DND-41 (cell line): ENCODE data around the gene HOXB4.

Experiments used
- ATAC-seq: fragments of 200-7000 bp; cut with Tn5 transposase; 3 replicates; pipeline ENCODE4 v1.9.1; 2021; ENCODE audit warnings: low read depth; ENCODE audit not compliant: insufficient read depth
- DNase-seq: peaks from one replicate; pipeline ENCODE4 v3.0.0-alpha.2; 2020
- H2AFZ ChIP-seq: 2 replicates; pipeline ENCODE4 v1.6.0; 2012; ENCODE audit warnings: low read depth, low read length
- H3K27ac ChIP-seq: 2 replicates; pipeline ENCODE4 v1.5.1; 2012; ENCODE audit warnings: low read length, inconsistent platforms
- H3K27me3 ChIP-seq: fragments of 200-600 bp; sonication (generic); 2 replicates; pipeline ENCODE4 v1.6.0; 2012; ENCODE audit warnings: low read length, mild to moderate bottlenecking, inconsistent platforms; ENCODE audit not compliant: insufficient read depth, poor library complexity
- H3K36me3 ChIP-seq: 2 replicates; pipeline ENCODE4 v1.5.1; 2012; ENCODE audit warnings: low read length, inconsistent platforms; ENCODE audit not compliant: insufficient read depth
- H3K4me1 ChIP-seq: 2 replicates; pipeline ENCODE4 v1.5.1; 2012; ENCODE audit warnings: mild to moderate bottlenecking, low read length; ENCODE audit not compliant: insufficient read depth
- H3K4me2 ChIP-seq: 2 replicates; pipeline ENCODE4 v1.6.0; 2012; ENCODE audit warnings: mild to moderate bottlenecking, moderate library complexity, low read length, inconsistent platforms; ENCODE audit not compliant: insufficient read depth
- H3K4me3 ChIP-seq, 2 experiments: fragments of 200-600 bp in 1 of 2; shearing (Covaris generic) in 1 of 2; 2 replicates each; pipeline ENCODE4 v1.5.1; 2012 to 2016; ENCODE audit warnings: inconsistent platforms in 2 of 2, low read length in 2 of 2, mild to moderate bottlenecking in 2 of 2, low read depth in 1 of 2, moderate library complexity in 1 of 2
- H3K79me2 ChIP-seq: 2 replicates; pipeline ENCODE4 v1.6.0; 2012; ENCODE audit warnings: low read length, inconsistent platforms; ENCODE audit not compliant: insufficient read depth
- H3K9ac ChIP-seq: 2 replicates; pipeline ENCODE4 v1.6.0; 2012; ENCODE audit warnings: low read depth, mild to moderate bottlenecking, inconsistent platforms, low read length, moderate library complexity
- H3K9me3 ChIP-seq: 2 replicates; pipeline ENCODE4 v1.5.1; 2012; ENCODE audit warnings: low read length, moderate library complexity, mild to moderate bottlenecking, inconsistent platforms; ENCODE audit not compliant: insufficient read depth, severe bottlenecking
- H4K20me1 ChIP-seq: 2 replicates; pipeline ENCODE4 v1.6.0; 2012; ENCODE audit warnings: low read length; ENCODE audit not compliant: insufficient read depth
- EZH2 ChIP-seq: IDR thresholded peaks from 3 replicates; pipeline ENCODE4 v1.6.1; 2012; ENCODE audit warnings: borderline replicate concordance, low read depth, mild to moderate bottlenecking, moderate library complexity, low read length, inconsistent platforms; ENCODE audit not compliant: severe bottlenecking
- TF ChIP-seq, protein P1 (sequence below): IDR thresholded peaks from 2 replicates; pipeline ENCODE4 v1.5.1; 2012; ENCODE audit warnings: borderline replicate concordance, low read length, moderate library complexity, mild to moderate bottlenecking; ENCODE audit not compliant: poor library complexity, severe bottlenecking; ENCODE audit errors: extremely low read depth

Gene HOXB4

DNA sequence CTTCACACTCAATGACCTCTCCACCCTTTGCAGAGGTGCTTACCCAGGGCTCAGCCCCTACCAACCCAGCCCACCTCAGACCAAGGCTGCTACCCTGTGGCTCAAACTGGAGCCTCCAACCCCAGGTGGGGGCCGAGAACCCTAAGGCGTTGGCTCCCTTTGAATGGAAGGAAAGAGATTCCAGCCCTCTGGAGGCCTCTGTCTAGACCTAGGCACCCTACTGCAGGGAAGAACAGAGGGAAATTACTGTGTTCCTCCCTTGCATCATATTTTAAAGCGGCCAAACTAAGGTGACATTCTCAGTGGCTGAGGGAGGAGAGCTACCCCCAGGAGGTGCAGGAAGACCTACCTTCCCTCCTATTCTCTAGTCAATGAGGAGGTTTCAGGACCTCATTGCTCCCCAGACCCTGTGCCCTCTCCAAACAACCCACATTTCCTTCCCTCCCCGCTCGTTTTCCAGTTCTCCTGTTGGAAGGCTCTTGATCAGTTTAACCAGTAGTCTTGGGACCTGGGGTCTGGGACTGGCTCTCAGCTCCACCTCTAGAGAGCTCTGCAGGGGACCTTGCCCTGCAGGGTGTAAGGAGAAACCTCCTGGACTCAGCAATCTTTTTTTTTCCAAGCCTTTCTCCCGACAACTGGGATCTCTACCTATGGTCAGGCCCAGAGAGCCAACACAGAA, 42.5 kb upstream of the HOXB4 start:
- Histone ChIP-seq H3K36me3 (no peaks in the 10 kb centered on the region), H3K79me2 (no peaks in the 10 kb centered on the region), H3K4me1 (no peaks in the 10 kb centered on the region), H2AFZ (no peak overlapping the region), H3K27ac (no peak overlapping the region), H4K20me1 (peaks cover 6% of the 10 kb centered on the region), H3K4me3 (no peak overlapping the region), H3K9me3 (no peaks in the 10 kb centered on the region), H3K27me3 (peaks cover 52% of the 10 kb centered on the region), H3K4me2 (no peak overlapping the region), H3K9ac (no peak overlapping the region)
- ATAC-seq (no peak), DNase-seq (no peak)
- TF ChIP-seq, protein P1, sequence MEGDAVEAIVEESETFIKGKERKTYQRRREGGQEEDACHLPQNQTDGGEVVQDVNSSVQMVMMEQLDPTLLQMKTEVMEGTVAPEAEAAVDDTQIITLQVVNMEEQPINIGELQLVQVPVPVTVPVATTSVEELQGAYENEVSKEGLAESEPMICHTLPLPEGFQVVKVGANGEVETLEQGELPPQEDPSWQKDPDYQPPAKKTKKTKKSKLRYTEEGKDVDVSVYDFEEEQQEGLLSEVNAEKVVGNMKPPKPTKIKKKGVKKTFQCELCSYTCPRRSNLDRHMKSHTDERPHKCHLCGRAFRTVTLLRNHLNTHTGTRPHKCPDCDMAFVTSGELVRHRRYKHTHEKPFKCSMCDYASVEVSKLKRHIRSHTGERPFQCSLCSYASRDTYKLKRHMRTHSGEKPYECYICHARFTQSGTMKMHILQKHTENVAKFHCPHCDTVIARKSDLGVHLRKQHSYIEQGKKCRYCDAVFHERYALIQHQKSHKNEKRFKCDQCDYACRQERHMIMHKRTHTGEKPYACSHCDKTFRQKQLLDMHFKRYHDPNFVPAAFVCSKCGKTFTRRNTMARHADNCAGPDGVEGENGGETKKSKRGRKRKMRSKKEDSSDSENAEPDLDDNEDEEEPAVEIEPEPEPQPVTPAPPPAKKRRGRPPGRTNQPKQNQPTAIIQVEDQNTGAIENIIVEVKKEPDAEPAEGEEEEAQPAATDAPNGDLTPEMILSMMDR, result no peak
- no peak for TF ChIP-seq EZH2

DNA sequence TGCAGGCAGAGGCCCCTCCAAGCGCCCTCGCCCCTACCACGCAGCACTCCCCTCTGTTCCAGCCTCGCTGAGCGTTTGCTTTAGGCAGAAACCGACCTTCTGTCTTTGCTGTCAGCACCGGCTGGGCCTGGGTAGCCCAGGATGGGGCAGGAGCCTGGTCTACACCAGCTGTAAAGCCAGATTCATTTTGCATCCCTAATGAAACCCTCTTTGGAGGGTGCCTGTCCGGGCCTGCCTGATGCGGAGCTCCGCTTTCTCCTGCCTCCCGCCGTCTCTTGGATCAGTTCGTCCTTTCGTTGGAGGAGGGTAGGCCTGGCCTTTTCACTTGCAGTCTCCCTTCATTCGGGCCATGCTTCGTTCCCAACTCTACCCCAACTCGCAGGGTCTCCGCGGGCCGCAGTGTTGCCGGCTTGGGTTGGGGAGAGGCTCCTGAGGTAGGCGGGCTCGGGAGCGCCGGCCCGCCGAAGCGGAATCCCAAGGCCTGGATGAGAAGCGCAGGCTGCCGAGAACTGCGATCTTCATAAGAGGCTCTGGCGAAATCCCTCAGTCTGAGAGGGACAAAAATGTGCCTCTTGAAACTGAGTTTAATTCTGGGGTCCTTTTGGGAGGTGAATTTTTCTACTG, 41.8 kb upstream of the HOXB4 start:
- Histone ChIP-seq H4K20me1 (peaks cover 6% of the 10 kb centered on the region), H3K79me2 (no peaks in the 10 kb centered on the region), H3K9ac (no peak overlapping the region), H3K4me1 (no peaks in the 10 kb centered on the region), H2AFZ (no peak overlapping the region), H3K27me3 (peaks cover 52% of the 10 kb centered on the region), H3K9me3 (no peaks in the 10 kb centered on the region), H3K4me2 (no peak overlapping the region), H3K36me3 (no peaks in the 10 kb centered on the region), H3K4me3 (no peak overlapping the region), H3K27ac (no peak overlapping the region)
- ATAC-seq, result no peak
- TF ChIP-seq, protein P1, result no peak
- TF ChIP-seq EZH2, result no peak
- DNase-seq, result no peak

DNA sequence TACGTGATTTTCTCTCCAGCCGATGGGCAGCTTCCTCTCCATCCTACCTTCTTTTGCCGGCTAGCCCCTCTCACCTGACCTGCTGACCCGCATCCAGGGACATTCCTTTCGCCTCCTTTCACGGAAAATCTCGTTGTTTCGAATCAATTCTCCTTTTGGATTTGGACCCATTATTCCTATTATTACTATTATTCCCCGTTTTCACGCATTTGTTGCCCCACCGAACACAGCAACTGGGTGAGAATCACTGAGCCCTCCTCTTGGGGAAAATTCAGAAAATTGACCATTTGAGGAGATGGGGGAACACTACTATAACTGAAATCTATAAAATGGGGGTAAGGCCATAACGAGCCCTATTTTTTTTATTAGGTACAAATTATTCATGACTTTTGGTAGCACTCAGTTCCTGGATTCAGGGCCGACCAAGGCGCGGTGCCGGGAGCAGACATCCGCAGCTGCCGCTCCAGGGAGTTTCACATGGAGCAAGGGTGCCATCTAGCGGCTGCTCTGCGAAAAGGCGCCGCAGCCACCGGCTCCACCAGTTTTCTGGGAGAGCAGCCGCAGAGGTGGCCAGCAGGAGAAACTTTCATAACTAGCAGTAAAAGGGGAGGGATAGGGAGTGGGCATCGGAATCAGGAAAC, 40.2 kb upstream of the HOXB4 start:
- DNase-seq (peak; percentile 76), ATAC-seq (peak; percentile 87)
- H3K9ac ChIP-seq, result no peak overlapping the region
- no peaks in the 10 kb centered on the region for H3K36me3 ChIP-seq
- no peaks in the 10 kb centered on the region for H3K79me2 ChIP-seq
- no peaks in the 10 kb centered on the region for H3K4me1 ChIP-seq
- no peak overlapping the region for H2AFZ ChIP-seq
- no peaks in the 10 kb centered on the region for H3K9me3 ChIP-seq
- no peak overlapping the region for H3K4me2 ChIP-seq
- no peak overlapping the region for H3K27ac ChIP-seq
- peaks cover 6% of the 10 kb centered on the region for H4K20me1 ChIP-seq
- peaks cover 42% of the 10 kb centered on the region for H3K27me3 ChIP-seq
- H3K4me3 ChIP-seq, result no peak overlapping the region
- TF ChIP-seq, protein P1, result peak; percentile 94
- TF ChIP-seq EZH2, result no peak
